ENCODE results near the gene ANKRD53. TPM values are rescaled to one million over a fixed set of nuclear protein-coding genes. Genes with fewer than 3 reads are reported as not detected.

ANKRD53 gene
- polyA plus RNA-seq (2013, experiment 1 of 4) = 0.91 TPM
- 0.57 TPM for polyA plus RNA-seq (2013, experiment 2 of 4)
- polyA plus RNA-seq (2013, experiment 3 of 4) = 0.37 TPM
- polyA plus RNA-seq (2013, experiment 4 of 4) = 0.41 TPM

- H3K4me1 ChIP-seq (ENCODE audit: control insufficient read depth, insufficient read depth, low read length) = peaks cover 9% of the 10 kb centered on the region
- H3K27me3 ChIP-seq (ENCODE audit: control insufficient read depth, insufficient read depth, low read length, poor library complexity, severe bottlenecking) = peaks cover 31% of the 10 kb centered on the region
- no peaks in the 10 kb centered on the region for H3K36me3 ChIP-seq (ENCODE audit: control insufficient read depth, insufficient read depth, low read length)
- H3K4me3 ChIP-seq (ENCODE audit: insufficient read depth, low read depth, low read length) = peak within 1 kb of the TSS; percentile 50
- WGBS, 2 experiments = 0 to 1% methylated on average over 67 of the region's 67 CpGs
- no peaks in the 10 kb centered on the region for H3K9me3 ChIP-seq (ENCODE audit: control insufficient read depth, low read length)
- H3K27ac ChIP-seq (ENCODE audit: insufficient read depth, low read depth, low read length, poor library complexity, severe bottlenecking) = no peak within 1 kb of the TSS
These were observed at the start of gene ANKRD53 for GRCh38 chr2:70978341-70979179. Gene ANKRD53 (plus strand): TSS chr2:70978630. CDS start chr2:70978646, 16 bp downstream.

- H3K4me1 ChIP-seq (ENCODE audit: control insufficient read depth, insufficient read depth, low read length) = peaks cover 6% of the 10 kb centered on the region
- H3K4me3 ChIP-seq (ENCODE audit: insufficient read depth, low read depth, low read length) = no peak overlapping the region
- no peaks in the 10 kb centered on the region for H3K9me3 ChIP-seq (ENCODE audit: control insufficient read depth, low read length)
- no peak overlapping the region for H3K27ac ChIP-seq (ENCODE audit: insufficient read depth, low read depth, low read length, poor library complexity, severe bottlenecking)
- 90 to 96% methylated on average over 4 of the region's 4 CpGs for WGBS, 2 experiments
- no peaks in the 10 kb centered on the region for H3K36me3 ChIP-seq (ENCODE audit: control insufficient read depth, insufficient read depth, low read length)
- peaks cover 3% of the 10 kb centered on the region for H3K27me3 ChIP-seq (ENCODE audit: control insufficient read depth, insufficient read depth, low read length, poor library complexity, severe bottlenecking)
These were observed 47.8 kb upstream of the ANKRD53 start for GRCh38 chr2:70930371-70931329.

- peaks cover 3% of the 10 kb centered on the region for H3K27me3 ChIP-seq (ENCODE audit: control insufficient read depth, insufficient read depth, low read length, poor library complexity, severe bottlenecking)
- peaks cover 14% of the 10 kb centered on the region for H3K4me1 ChIP-seq (ENCODE audit: control insufficient read depth, insufficient read depth, low read length)
- H3K4me3 ChIP-seq (ENCODE audit: insufficient read depth, low read depth, low read length) = no peak overlapping the region
- 74 to 77% methylated on average over 9 of the region's 9 CpGs for WGBS, 2 experiments
- H3K9me3 ChIP-seq (ENCODE audit: control insufficient read depth, low read length) = no peaks in the 10 kb centered on the region
- H3K27ac ChIP-seq (ENCODE audit: insufficient read depth, low read depth, low read length, poor library complexity, severe bottlenecking) = no peak overlapping the region
- no peaks in the 10 kb centered on the region for H3K36me3 ChIP-seq (ENCODE audit: control insufficient read depth, insufficient read depth, low read length)
These were observed 46.9 kb upstream of the ANKRD53 start for GRCh38 chr2:70931376-70932000.

GRCh38 chr2:70932631-70933230, 45.7 kb upstream of the ANKRD53 start:
- Histone ChIP-seq H3K36me3 (ENCODE audit: control insufficient read depth, insufficient read depth, low read length) (no peaks in the 10 kb centered on the region), H3K27me3 (ENCODE audit: control insufficient read depth, insufficient read depth, low read length, poor library complexity, severe bottlenecking) (peaks cover 3% of the 10 kb centered on the region), H3K4me1 (ENCODE audit: control insufficient read depth, insufficient read depth, low read length) (peaks cover 24% of the 10 kb centered on the region), H3K27ac (ENCODE audit: insufficient read depth, low read depth, low read length, poor library complexity, severe bottlenecking) (no peak overlapping the region), H3K9me3 (ENCODE audit: control insufficient read depth, low read length) (no peaks in the 10 kb centered on the region), H3K4me3 (ENCODE audit: insufficient read depth, low read depth, low read length) (no peak overlapping the region)
- 90 to 91% methylated on average over 21 of the region's 21 CpGs for WGBS, 2 experiments

GRCh38 chr2:70934981-70935380, 43.4 kb upstream of the ANKRD53 start:
- Histone ChIP-seq H3K4me1 (ENCODE audit: control insufficient read depth, insufficient read depth, low read length) (peaks cover 47% of the 10 kb centered on the region), H3K27ac (ENCODE audit: insufficient read depth, low read depth, low read length, poor library complexity, severe bottlenecking) (no peak overlapping the region), H3K4me3 (ENCODE audit: insufficient read depth, low read depth, low read length) (no peak overlapping the region), H3K9me3 (ENCODE audit: control insufficient read depth, low read length) (no peaks in the 10 kb centered on the region), H3K27me3 (ENCODE audit: control insufficient read depth, insufficient read depth, low read length, poor library complexity, severe bottlenecking) (peaks cover 13% of the 10 kb centered on the region), H3K36me3 (ENCODE audit: control insufficient read depth, insufficient read depth, low read length) (no peaks in the 10 kb centered on the region)
- WGBS, 2 experiments = 89 to 92% methylated on average over 1 of the region's 1 CpG

GRCh38 chr2:70935468-70936164, 42.8 kb upstream of the ANKRD53 start, which contains the start of gene ATP6V1B1:
Gene ATP6V1B1 (plus strand): TSS chr2:70935900. CDS start chr2:70935955, 55 bp downstream.
- 52 to 61% methylated on average over 12 to 13 of the region's 14 CpGs for WGBS, 2 experiments
- no peaks in the 10 kb centered on the region for H3K9me3 ChIP-seq (ENCODE audit: control insufficient read depth, low read length)
- no peaks in the 10 kb centered on the region for H3K36me3 ChIP-seq (ENCODE audit: control insufficient read depth, insufficient read depth, low read length)
- H3K27me3 ChIP-seq (ENCODE audit: control insufficient read depth, insufficient read depth, low read length, poor library complexity, severe bottlenecking) = peaks cover 17% of the 10 kb centered on the region
- no peak within 1 kb of the TSS for H3K4me3 ChIP-seq (ENCODE audit: insufficient read depth, low read depth, low read length)
- H3K27ac ChIP-seq (ENCODE audit: insufficient read depth, low read depth, low read length, poor library complexity, severe bottlenecking) = no peak within 1 kb of the TSS
- H3K4me1 ChIP-seq (ENCODE audit: control insufficient read depth, insufficient read depth, low read length) = peaks cover 53% of the 10 kb centered on the region

GRCh38 chr2:70936165-70936978, 42.1 kb upstream of the ANKRD53 start:
- Histone ChIP-seq H3K4me3 (ENCODE audit: insufficient read depth, low read depth, low read length) (no peak overlapping the region), H3K4me1 (ENCODE audit: control insufficient read depth, insufficient read depth, low read length) (peaks cover 57% of the 10 kb centered on the region), H3K36me3 (ENCODE audit: control insufficient read depth, insufficient read depth, low read length) (no peaks in the 10 kb centered on the region), H3K27me3 (ENCODE audit: control insufficient read depth, insufficient read depth, low read length, poor library complexity, severe bottlenecking) (peaks cover 19% of the 10 kb centered on the region), H3K27ac (ENCODE audit: insufficient read depth, low read depth, low read length, poor library complexity, severe bottlenecking) (no peak overlapping the region), H3K9me3 (ENCODE audit: control insufficient read depth, low read length) (no peaks in the 10 kb centered on the region)
- WGBS, 2 experiments = 91% methylated on average over 10 of the region's 10 CpGs

- WGBS, 2 experiments = 72 to 76% methylated on average over 9 to 10 of the region's 10 CpGs
- Histone ChIP-seq H3K4me3 (ENCODE audit: insufficient read depth, low read depth, low read length) (no peak overlapping the region), H3K27me3 (ENCODE audit: control insufficient read depth, insufficient read depth, low read length, poor library complexity, severe bottlenecking) (peaks cover 28% of the 10 kb centered on the region), H3K27ac (ENCODE audit: insufficient read depth, low read depth, low read length, poor library complexity, severe bottlenecking) (no peak overlapping the region), H3K4me1 (ENCODE audit: control insufficient read depth, insufficient read depth, low read length) (peaks cover 65% of the 10 kb centered on the region), H3K9me3 (ENCODE audit: control insufficient read depth, low read length) (no peaks in the 10 kb centered on the region), H3K36me3 (ENCODE audit: control insufficient read depth, insufficient read depth, low read length) (no peaks in the 10 kb centered on the region)
These were observed 41.2 kb upstream of the ANKRD53 start for GRCh38 chr2:70936979-70937811.

Measured in ectodermal cell (in vitro differentiated cells).